GM21526 (cell line): ENCODE measurements around the gene DTX2.
"Not testable (repeated sequence)": the region's sequence is repeated elsewhere in the genome, so short reads cannot be mapped to it uniquely, and the experiment has no call there.

Experiments used
- ATAC-seq: cut with Tn5 transposase; IDR thresholded peaks from one replicate; pipeline ENCODE4 v1.9.1; 2021; ENCODE audit warnings: moderate library complexity; ENCODE audit not compliant: unreplicated experiment, low FRiP score

The DTX2 gene

GRCh38 chr7:76461464-76462101 lies at the start of gene DTX2:
DTX2 (plus strand) TSS chr7:76461709; CDS start chr7:76480510, 18,801 bp downstream.
- ATAC-seq, result peak; percentile 97

- ATAC-seq, result no peak
These were observed 49.3 kb upstream of the DTX2 start for GRCh38 chr7:76412249-76412648.

GRCh38 chr7:76417654-76418310 lies 43.7 kb upstream of the DTX2 start:
- ATAC-seq, result not testable (repeated sequence)

GRCh38 chr7:76421097-76421496 lies 40.4 kb upstream of the DTX2 start:
- ATAC-seq, result not testable (repeated sequence)

- ATAC-seq, result no peak
These were observed 37.7 kb upstream of the DTX2 start for GRCh38 chr7:76423666-76424412.

- no peak for ATAC-seq
These were observed 36.9 kb upstream of the DTX2 start, which contains the start of gene ZP3 for GRCh38 chr7:76424413-76425111. ZP3 (plus strand) TSS chr7:76424950; CDS start chr7:76424965, 15 bp downstream.

GRCh38 chr7:76425156-76425555 lies 36.4 kb upstream of the DTX2 start:
- no peak for ATAC-seq

GRCh38 chr7:76425558-76425957 lies 36.0 kb upstream of the DTX2 start:
- not testable (repeated sequence) for ATAC-seq

GRCh38 chr7:76426246-76426645 lies 35.3 kb upstream of the DTX2 start:
- no peak for ATAC-seq

GRCh38 chr7:76427635-76428034 lies 33.9 kb upstream of the DTX2 start:
- ATAC-seq, result no peak

- ATAC-seq, result no peak
These were observed 33.2 kb upstream of the DTX2 start for GRCh38 chr7:76428149-76428823.

GRCh38 chr7:76428868-76429805 lies 32.4 kb upstream of the DTX2 start:
- ATAC-seq, result no peak

GRCh38 chr7:76430211-76430610 lies 31.3 kb upstream of the DTX2 start:
- ATAC-seq, result no peak

- ATAC-seq, result no peak
These were observed 30.7 kb upstream of the DTX2 start for GRCh38 chr7:76430836-76431235.

- peak; percentile 59 for ATAC-seq
These were observed 23.6 kb upstream of the DTX2 start for GRCh38 chr7:76437873-76438272.

- not testable (repeated sequence) for ATAC-seq
These were observed 22.2 kb upstream of the DTX2 start for GRCh38 chr7:76439120-76439888.

- not testable (repeated sequence) for ATAC-seq
These were observed 21.1 kb upstream of the DTX2 start for GRCh38 chr7:76440404-76440803.

- not testable (repeated sequence) for ATAC-seq
These were observed 19.7 kb upstream of the DTX2 start for GRCh38 chr7:76441792-76442191.
